GM18526 (cell line): ENCODE results near the gene UBR4.

Experiments used
- POLR2A ChIP-seq: IDR thresholded peaks from 3 replicates; pipeline ENCODE4 v1.6.1; 2011; ENCODE audit not compliant: insufficient read length; ENCODE audit errors: extremely low read depth

UBR4 gene

GRCh38 chr1:19091196-19091953 is 118.7 kb downstream of the UBR4 start:
- no peak for TF ChIP-seq POLR2A

GRCh38 chr1:19089524-19089923 is 120.5 kb downstream of the UBR4 start:
- TF ChIP-seq POLR2A: no peak

DNA sequence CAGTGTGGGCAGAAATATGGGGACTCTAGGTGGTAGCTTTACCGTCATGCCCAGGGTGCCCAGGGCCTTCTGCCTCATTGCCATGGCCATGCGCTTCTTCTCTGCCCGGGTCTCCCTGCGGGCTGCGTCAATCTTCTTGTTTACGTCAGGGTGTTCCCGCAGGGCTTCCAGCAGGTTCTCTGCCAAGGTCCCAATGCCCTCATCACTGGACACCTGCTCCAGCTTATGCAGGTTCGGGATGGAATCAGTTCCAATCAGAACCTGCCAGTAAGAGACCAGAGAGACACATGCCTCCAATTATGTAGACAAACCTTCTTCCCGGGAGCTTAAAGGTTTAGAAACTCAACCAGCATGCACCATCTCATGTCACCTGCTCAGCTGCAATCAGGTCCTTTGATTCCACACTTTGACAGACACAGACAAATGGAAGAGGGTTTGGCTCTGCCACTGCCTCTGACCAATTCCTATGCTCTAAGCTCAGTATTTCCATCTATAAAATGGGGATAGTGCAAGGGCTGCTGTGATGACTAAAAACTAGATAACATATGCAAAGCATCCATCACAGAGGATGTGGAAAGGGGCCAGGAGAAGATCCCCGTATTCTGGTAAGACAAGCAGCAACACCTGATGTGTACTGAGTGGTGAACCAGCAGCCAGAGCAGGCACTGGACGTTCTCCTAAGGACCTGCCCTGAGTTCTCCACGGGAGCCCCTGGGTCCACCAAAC is 121.2 kb downstream of the UBR4 start:
- no peak for TF ChIP-seq POLR2A

DNA sequence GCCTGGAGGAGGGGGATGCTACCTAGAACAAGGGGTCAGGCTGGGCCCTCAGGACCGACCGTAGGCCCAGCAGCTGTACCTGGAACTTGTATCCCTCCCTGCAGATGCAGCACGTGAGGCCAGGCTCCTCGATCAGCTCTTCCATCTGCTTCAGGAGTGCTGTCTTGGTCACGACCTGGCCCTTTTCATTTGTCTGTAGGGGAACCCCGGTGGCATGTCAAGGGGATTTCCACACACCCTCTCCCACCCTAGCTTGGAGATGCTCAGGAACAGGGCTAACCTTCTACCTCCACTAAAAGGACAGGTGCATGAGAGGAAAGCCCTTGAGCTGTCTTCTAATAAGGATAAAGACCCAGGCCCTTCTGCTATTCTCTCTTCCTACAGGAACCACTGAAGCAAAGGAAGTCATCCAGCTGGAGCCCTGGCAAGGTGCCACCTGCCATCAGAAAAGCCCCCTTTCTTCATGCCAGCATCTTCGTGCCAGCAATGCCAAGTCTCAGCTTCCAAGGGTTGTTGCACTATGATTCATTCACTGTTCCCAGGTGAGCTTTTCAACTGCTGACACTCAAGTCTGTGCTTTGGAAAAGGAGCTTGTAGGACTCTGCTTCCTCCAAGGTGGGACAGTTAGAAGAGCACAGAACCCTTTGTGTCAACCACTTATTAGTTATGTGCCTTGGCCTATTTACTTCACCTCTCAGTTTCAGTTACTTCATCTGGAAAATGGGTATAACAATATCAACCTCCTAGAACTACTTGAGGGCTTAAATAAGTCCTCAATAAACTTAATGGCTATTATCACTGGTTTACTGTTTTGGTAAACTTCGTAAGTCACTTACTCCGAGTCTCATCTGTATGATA is 122.1 kb downstream of the UBR4 start:
- no peak for TF ChIP-seq POLR2A

DNA sequence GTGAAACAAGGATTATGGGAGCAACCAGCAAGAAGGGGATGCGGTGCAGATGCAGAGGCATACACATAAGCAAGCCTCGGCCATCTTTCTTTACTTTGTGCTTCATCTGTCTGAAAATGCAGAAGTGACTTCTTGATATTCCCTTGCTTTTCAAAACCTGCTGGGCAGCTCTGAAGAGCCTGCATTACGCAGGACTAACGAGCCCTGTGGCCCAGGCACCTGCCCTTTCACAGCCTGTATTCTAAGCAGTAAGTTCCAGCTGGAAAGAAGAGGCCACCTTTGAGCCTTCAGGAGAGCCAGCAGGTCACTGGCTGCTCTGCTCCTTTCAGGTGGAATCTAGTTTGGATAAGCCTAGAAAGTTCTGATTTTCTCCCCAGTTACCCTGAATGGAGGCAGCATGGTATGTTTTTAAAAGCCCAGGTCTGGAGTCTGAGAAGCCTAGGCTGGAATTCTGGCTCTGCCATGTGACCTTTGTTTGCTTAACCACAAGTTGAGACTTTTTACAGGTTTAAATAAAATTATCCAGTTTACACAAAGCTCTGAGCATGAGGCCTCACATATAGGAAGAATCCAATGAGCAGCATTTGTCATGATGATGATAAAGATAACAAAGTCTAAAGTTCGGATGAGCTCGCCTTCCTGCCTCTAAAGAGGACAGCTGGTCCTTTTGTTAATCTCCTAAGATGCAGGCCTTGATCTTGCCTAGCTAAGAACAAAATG is 122.9 kb downstream of the UBR4 start:
- TF ChIP-seq POLR2A: no peak

- no peak for TF ChIP-seq POLR2A
These were observed 123.7 kb downstream of the UBR4 start for GRCh38 chr1:19086176-19086875.

- TF ChIP-seq POLR2A: no peak
These were observed 125.8 kb downstream of the UBR4 start for GRCh38 chr1:19084206-19084738.

GRCh38 chr1:19083081-19083480 is 127.0 kb downstream of the UBR4 start:
- TF ChIP-seq POLR2A: no peak

- no peak for TF ChIP-seq POLR2A
These were observed 128.7 kb downstream of the UBR4 start for GRCh38 chr1:19081218-19081893.

DNA sequence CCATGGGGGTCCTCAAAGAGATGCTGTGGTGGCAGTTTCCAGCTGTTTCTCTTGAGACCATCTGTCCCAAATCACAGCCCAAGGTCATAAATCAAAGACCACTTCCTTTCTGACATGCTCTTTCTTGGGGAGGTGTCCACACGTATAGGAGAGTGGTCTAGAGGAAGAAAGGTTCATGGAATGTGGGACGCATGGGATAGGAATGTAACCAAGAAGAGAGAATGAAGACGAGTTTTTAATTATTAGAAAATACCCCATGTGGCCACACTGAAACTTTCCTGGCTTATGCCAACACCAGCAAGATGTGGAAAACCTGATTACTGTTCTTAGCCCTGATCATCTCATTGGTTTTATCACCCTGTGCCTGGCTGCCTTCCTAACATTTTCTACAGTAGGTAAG is 129.3 kb downstream of the UBR4 start:
- no peak for TF ChIP-seq POLR2A

- TF ChIP-seq POLR2A: no peak
These were observed 130.3 kb downstream of the UBR4 start for GRCh38 chr1:19079541-19080472.

- TF ChIP-seq POLR2A: no peak
These were observed 131.5 kb downstream of the UBR4 start for GRCh38 chr1:19078536-19078935.
